ENCODE results near the gene LRRC23. TPM values are rescaled to one million over a fixed set of nuclear protein-coding genes. Genes with fewer than 3 reads are reported as not detected.
"Not testable (repeated sequence)": the region's sequence is repeated elsewhere in the genome, so short reads cannot be mapped to it uniquely, and the experiment has no call there.

Gene LRRC23
- polyA plus RNA-seq, 1 donor from 2014 or later: 20.5 TPM

- Histone ChIP-seq H4K20me1 (ENCODE audit: insufficient read depth) (no peaks in the 10 kb centered on the region), H3K4me3 (ENCODE audit: low read length) (no peak overlapping the region), H2AFZ (ENCODE audit: low read depth, low read length) (no peak overlapping the region), H3K9ac (ENCODE audit: low read length) (no peak overlapping the region), H3K4me2 (ENCODE audit: low read length) (no peak overlapping the region), H3K27me3 (ENCODE audit: insufficient read depth, low read depth, low read length) (no peaks in the 10 kb centered on the region), H3K9me2 (ENCODE audit: insufficient read depth, low read length) (no peaks in the 10 kb centered on the region), H3F3A (ENCODE audit: insufficient read depth, low read length, poor library complexity, severe bottlenecking) (no peaks in the 10 kb centered on the region), H3K36me3 (ENCODE audit: insufficient read depth, low read length) (no peaks in the 10 kb centered on the region), H3K27ac (ENCODE audit: low read length) (no peak overlapping the region), H3K79me2 (replicated peaks; ENCODE audit: insufficient read depth, low read length) (no peaks in the 10 kb centered on the region), H3K9me3 (ENCODE audit: low read length) (no peaks in the 10 kb centered on the region)
- TF ChIP-seq POLR2AphosphoS5 (IDR thresholded peaks at IDR 0.05) (no peak), TAF1 (IDR thresholded peaks at IDR 0.05; ENCODE audit: low read depth) (no peak)
Measured at GRCh38 chr12:6883683-6884082, 20.9 kb upstream of the LRRC23 start.

GRCh38 chr12:6884539-6884938, 20.1 kb upstream of the LRRC23 start:
- Histone ChIP-seq H3F3A (ENCODE audit: insufficient read depth, low read length, poor library complexity, severe bottlenecking) (no peaks in the 10 kb centered on the region), H3K36me3 (ENCODE audit: insufficient read depth, low read length) (no peaks in the 10 kb centered on the region), H3K27me3 (ENCODE audit: insufficient read depth, low read depth, low read length) (no peaks in the 10 kb centered on the region), H2AFZ (ENCODE audit: low read depth, low read length) (no peak overlapping the region), H4K20me1 (ENCODE audit: insufficient read depth) (no peaks in the 10 kb centered on the region), H3K9me3 (ENCODE audit: low read length) (no peaks in the 10 kb centered on the region), H3K79me2 (replicated peaks; ENCODE audit: insufficient read depth, low read length) (no peaks in the 10 kb centered on the region), H3K4me3 (ENCODE audit: low read length) (no peak overlapping the region), H3K4me2 (ENCODE audit: low read length) (no peak overlapping the region), H3K9me2 (ENCODE audit: insufficient read depth, low read length) (no peaks in the 10 kb centered on the region), H3K9ac (ENCODE audit: low read length) (no peak overlapping the region), H3K27ac (ENCODE audit: low read length) (no peak overlapping the region)
- no peak for TF ChIP-seq EZH2 (IDR thresholded peaks at IDR 0.05; ENCODE audit: borderline replicate concordance, insufficient read depth, low read length, poor library complexity, severe bottlenecking)
- TF ChIP-seq SMC3 (conservative IDR thresholded peaks at IDR 0.05; ENCODE audit: poor library complexity): no peak
- TF ChIP-seq TAF1 (IDR thresholded peaks at IDR 0.05; ENCODE audit: low read depth): no peak
- TF ChIP-seq, protein P1, sequence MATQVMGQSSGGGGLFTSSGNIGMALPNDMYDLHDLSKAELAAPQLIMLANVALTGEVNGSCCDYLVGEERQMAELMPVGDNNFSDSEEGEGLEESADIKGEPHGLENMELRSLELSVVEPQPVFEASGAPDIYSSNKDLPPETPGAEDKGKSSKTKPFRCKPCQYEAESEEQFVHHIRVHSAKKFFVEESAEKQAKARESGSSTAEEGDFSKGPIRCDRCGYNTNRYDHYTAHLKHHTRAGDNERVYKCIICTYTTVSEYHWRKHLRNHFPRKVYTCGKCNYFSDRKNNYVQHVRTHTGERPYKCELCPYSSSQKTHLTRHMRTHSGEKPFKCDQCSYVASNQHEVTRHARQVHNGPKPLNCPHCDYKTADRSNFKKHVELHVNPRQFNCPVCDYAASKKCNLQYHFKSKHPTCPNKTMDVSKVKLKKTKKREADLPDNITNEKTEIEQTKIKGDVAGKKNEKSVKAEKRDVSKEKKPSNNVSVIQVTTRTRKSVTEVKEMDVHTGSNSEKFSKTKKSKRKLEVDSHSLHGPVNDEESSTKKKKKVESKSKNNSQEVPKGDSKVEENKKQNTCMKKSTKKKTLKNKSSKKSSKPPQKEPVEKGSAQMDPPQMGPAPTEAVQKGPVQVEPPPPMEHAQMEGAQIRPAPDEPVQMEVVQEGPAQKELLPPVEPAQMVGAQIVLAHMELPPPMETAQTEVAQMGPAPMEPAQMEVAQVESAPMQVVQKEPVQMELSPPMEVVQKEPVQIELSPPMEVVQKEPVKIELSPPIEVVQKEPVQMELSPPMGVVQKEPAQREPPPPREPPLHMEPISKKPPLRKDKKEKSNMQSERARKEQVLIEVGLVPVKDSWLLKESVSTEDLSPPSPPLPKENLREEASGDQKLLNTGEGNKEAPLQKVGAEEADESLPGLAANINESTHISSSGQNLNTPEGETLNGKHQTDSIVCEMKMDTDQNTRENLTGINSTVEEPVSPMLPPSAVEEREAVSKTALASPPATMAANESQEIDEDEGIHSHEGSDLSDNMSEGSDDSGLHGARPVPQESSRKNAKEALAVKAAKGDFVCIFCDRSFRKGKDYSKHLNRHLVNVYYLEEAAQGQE (IDR thresholded peaks at IDR 0.05; ENCODE audit: borderline replicate concordance): no peak

- not testable (repeated sequence) for H3K79me2 ChIP-seq (replicated peaks; ENCODE audit: insufficient read depth, low read length); H3K9me3 ChIP-seq (ENCODE audit: low read length); H4K20me1 ChIP-seq (ENCODE audit: insufficient read depth); H2AFZ ChIP-seq (ENCODE audit: low read depth, low read length); H3K27ac ChIP-seq (ENCODE audit: low read length); H3F3A ChIP-seq (ENCODE audit: insufficient read depth, low read length, poor library complexity, severe bottlenecking); H3K9me2 ChIP-seq (ENCODE audit: insufficient read depth, low read length); H3K4me3 ChIP-seq (ENCODE audit: low read length); H3K4me2 ChIP-seq (ENCODE audit: low read length); H3K9ac ChIP-seq (ENCODE audit: low read length); H3K36me3 ChIP-seq (ENCODE audit: insufficient read depth, low read length); H3K27me3 ChIP-seq (ENCODE audit: insufficient read depth, low read depth, low read length)
Measured at GRCh38 chr12:6886206-6886999, 18.2 kb upstream of the LRRC23 start.

DNA sequence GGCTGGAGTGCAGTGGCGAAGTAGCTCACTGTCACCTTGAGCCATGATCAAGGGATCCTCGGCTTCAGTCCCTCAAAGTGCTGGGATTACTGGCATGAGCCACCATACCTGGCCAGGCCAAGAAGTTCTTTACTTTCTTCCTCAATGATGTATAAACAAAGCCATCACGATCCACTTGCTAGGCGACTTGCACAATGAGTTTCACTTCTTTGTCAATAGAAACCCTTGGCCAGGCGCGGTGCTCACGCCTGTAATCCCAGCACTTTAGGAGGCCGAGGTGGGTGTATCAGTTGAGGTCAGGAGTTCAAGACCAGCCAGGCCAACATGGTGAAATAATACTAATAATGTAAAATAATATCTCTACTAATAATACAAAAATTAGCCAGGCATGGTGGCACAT, 17.2 kb upstream of the LRRC23 start:
- no peak overlapping the region for H3K4me3 ChIP-seq (ENCODE audit: low read length)
- H3K9me3 ChIP-seq (ENCODE audit: low read length): no peaks in the 10 kb centered on the region
- no peaks in the 10 kb centered on the region for H4K20me1 ChIP-seq (ENCODE audit: insufficient read depth)
- H2AFZ ChIP-seq (ENCODE audit: low read depth, low read length): no peak overlapping the region
- no peak overlapping the region for H3K4me2 ChIP-seq (ENCODE audit: low read length)
- no peaks in the 10 kb centered on the region for H3K27me3 ChIP-seq (ENCODE audit: insufficient read depth, low read depth, low read length)
- no peak overlapping the region for H3K27ac ChIP-seq (ENCODE audit: low read length)
- no peaks in the 10 kb centered on the region for H3K36me3 ChIP-seq (ENCODE audit: insufficient read depth, low read length)
- H3K79me2 ChIP-seq (replicated peaks; ENCODE audit: insufficient read depth, low read length): no peaks in the 10 kb centered on the region
- no peaks in the 10 kb centered on the region for H3K9me2 ChIP-seq (ENCODE audit: insufficient read depth, low read length)
- no peak overlapping the region for H3K9ac ChIP-seq (ENCODE audit: low read length)
- no peaks in the 10 kb centered on the region for H3F3A ChIP-seq (ENCODE audit: insufficient read depth, low read length, poor library complexity, severe bottlenecking)
- TF ChIP-seq, protein P2, sequence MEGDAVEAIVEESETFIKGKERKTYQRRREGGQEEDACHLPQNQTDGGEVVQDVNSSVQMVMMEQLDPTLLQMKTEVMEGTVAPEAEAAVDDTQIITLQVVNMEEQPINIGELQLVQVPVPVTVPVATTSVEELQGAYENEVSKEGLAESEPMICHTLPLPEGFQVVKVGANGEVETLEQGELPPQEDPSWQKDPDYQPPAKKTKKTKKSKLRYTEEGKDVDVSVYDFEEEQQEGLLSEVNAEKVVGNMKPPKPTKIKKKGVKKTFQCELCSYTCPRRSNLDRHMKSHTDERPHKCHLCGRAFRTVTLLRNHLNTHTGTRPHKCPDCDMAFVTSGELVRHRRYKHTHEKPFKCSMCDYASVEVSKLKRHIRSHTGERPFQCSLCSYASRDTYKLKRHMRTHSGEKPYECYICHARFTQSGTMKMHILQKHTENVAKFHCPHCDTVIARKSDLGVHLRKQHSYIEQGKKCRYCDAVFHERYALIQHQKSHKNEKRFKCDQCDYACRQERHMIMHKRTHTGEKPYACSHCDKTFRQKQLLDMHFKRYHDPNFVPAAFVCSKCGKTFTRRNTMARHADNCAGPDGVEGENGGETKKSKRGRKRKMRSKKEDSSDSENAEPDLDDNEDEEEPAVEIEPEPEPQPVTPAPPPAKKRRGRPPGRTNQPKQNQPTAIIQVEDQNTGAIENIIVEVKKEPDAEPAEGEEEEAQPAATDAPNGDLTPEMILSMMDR (IDR thresholded peaks at IDR 0.05; ENCODE audit: poor library complexity, severe bottlenecking): no peak
- TF ChIP-seq, protein P1 (IDR thresholded peaks at IDR 0.05; ENCODE audit: borderline replicate concordance): no peak
- TF ChIP-seq EP300 (conservative IDR thresholded peaks at IDR 0.05; ENCODE audit: poor library complexity, severe bottlenecking): no peak
- no peak for TF ChIP-seq SMC3 (conservative IDR thresholded peaks at IDR 0.05; ENCODE audit: poor library complexity)
- TF ChIP-seq EZH2 (IDR thresholded peaks at IDR 0.05; ENCODE audit: borderline replicate concordance, insufficient read depth, low read length, poor library complexity, severe bottlenecking): no peak
- TF ChIP-seq TAF1 (IDR thresholded peaks at IDR 0.05; ENCODE audit: low read depth): no peak
- TF ChIP-seq POLR2AphosphoS5 (IDR thresholded peaks at IDR 0.05): no peak
- TF ChIP-seq MXI1 (conservative IDR thresholded peaks at IDR 0.05; ENCODE audit: poor library complexity, severe bottlenecking): no peak

Data from neural cell (in vitro differentiated cells).